Eye (tissue), 1 donor: ENCODE measurements around the gene STK24.

Experiments used
- DNase-seq: peaks from one replicate; pipeline ENCODE4 v3.0.0-alpha.2; 2015

Gene STK24

GRCh38 chr13:98488736-98489135, 88.2 kb downstream of the STK24 start:
- no peak for DNase-seq

DNA sequence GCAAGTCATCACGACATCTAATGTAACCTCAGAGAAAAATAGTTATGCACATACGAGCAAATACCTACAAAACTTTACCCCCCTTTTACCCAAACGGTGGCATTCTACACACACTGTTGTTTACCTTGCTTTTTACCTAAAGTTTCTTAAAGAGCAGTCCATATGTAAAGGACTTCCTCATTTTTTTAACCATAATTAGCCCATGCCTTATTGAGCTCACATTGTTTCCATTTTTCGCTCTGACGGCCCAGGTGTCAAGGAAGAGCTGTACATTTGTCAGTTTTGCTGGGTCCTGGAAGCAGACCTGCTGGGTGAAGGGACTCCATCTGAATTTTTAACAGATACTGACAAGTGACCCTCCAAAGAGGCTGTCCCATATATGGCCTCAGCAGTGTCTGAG, 89.4 kb downstream of the STK24 start:
- no peak for DNase-seq

DNA sequence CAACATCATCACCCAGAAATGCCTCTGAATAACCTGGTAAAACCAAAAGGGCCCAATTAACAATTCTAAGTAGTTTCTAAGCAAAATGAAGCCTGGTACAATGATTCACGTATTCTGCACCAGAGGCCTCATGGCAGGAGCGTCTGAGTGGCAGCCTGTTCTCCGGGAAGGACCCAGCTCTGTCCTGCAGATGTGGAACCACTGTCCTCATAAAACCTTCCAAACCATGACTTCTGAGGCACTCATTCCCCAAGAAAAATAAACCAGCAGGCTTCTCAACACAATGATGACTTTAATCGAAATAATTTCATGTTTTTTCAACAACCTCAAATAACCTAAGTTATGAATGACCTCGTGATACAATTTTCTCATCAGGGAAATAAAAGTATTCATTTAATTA, 89.9 kb downstream of the STK24 start:
- DNase-seq: no peak

DNA sequence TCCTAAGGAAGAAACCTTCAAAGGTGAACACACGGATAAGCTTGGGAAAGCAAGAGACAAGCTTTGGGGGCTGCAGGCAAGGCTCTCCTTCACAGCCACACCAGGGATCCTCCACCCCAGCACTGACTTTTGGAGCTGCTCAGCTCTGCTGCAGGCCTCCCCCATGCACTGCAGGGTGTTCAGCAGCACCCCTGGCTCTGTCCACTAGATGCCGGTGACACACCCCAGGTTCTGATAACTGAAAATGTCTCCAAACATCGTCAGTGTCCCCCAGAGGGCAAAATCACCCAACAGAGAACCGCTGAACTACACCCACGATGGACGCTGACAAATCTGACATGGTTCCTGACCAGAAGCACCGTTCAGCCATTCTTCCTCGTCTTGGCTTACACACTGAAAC, 90.5 kb downstream of the STK24 start:
- no peak for DNase-seq

- no peak for DNase-seq
Measured at GRCh38 chr13:98485561-98485960, 91.3 kb downstream of the STK24 start.

- peak; percentile 74 for DNase-seq
Measured at GRCh38 chr13:98484289-98485219, 92.4 kb downstream of the STK24 start.

DNA sequence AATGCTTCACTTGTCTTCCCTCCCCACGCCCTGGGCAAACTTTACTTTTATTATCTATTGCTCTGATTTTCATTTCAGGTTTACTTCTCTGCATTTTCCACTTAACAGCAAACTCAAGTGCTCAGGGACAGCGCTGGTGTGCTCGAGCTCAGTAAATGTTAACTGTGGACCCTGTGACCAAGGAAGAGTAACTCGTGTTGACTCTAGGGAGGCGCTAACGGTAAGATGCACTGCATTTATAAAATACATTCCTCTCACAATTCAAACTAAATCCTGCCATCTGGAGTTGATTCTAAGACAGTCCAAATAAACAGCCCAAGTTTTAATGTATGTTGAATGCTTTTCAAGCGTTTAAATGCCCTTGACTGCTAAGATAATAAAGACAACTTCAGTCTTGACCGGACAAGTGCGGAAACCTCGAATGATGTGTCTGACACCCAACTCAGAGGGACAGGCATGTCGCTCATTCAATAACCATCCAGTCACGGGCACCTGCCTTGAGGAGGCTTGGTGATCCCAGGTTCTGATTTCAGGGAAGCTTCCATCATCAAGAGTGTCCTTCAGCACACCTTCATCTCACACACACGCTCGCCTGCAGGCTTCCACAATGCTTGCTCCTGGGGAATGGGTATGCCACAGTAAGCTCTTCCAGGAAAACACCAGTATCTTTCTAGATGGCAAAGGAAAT, 93.2 kb downstream of the STK24 start:
- no peak for DNase-seq

- no peak for DNase-seq
Measured at GRCh38 chr13:98482476-98483444, 94.1 kb downstream of the STK24 start.

DNA sequence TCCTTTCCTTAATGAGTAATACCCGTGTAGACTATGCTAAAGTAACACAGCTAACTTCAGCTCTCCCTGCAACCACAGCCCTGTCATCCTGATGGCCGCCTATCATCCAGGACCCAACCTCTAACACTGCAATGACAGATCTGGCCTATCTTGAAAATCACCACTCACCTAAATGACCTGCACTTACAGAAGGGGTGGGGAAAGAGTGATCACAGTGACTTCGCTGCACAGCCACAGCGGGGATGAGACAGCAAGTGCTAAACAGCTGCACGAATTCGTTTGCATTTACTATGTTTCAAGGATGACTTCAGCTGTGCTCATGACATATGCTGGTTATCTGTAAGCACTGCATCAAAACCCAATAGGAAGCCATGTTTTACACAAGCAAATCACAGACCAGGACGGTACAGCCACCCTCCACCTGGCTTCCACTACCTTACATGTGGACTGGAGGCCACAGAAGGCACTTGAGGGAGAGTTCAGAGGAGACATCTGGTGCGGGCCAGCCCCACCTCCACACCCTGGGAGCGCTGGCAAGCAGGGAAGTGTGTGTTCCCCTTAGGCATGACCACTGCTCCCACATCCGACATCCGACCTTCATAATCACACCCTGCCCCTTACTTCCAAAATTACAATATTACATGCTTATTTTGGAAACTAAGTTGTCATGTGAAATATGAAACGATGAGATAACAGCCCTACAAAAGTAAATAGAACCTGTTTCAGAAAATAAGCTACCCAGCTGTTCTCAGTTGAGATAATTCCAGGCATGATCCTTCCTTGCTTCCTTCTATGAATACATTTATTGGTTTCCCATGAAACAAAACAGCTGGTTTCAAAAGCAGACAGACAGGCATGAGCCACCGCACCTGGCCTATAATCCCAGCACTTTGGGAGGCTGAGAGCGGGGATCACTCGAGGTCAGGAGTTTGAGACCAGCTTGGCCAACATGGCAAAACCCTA, 95.7 kb downstream of the STK24 start:
- no peak for DNase-seq

GRCh38 chr13:98479496-98480003, 97.4 kb downstream of the STK24 start:
- DNase-seq: no peak

DNA sequence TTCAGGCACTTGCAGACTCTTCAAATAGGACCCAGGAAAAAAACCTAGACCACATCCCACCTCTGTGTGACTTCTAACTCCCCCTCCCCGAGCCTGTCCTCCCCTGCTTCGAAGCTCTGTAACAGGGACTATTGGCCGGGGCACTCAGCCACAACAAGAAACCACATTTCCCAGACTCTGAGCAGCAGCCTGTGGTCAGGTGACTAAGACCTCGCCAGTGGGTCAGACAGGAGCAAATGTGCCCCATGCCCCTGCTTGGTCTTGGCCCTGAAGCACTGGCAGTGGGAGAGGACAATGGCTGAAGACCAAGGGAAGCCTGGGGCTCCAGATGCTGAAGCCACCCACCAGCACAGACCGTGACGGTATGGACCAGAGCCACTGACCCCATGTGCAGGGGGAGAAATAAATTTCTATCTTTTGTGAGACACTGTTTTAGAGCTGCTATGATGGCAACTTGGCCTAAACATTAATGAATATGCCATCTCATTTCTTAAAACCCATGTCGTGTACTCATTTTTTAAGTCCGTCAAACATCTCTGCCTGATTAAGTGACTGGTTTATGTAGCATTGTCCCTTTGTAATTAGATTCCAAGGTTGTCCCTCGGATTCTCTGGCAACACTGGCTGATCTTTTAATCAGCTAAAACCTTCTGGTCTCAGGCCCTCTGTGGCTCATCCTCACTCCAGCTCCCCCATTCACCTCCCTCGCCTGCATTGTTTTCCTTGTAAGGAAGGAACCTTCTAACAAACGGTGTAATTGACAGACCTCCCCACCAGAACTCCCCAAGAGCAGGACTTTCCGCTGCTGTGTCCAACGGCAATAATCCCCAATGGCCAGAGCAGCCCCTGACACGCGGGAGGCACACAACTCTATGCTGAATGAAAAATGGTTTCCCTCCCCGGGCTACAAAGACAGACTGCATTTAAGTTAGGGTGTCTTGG, 98.4 kb downstream of the STK24 start:
- no peak for DNase-seq

DNA sequence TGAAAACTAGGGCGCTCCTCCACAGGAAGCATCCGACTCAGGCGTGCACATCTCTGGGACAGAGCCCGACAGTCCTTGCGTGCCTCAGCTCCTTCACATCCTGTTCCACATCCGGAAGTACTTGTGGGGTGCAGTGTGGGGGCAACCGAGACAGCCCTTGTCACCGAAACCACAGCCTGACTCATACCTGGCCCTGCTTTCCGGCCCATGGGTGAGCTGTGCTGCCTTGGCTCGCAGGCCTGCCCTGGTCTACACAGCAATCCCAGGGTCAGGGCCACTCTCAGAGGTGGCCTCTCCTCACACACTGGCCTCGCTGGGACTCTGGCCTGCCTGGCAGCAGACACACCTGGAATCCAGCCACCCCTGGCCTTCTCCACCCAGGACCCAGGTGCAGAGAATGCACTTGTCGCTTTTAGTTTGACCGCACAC, 100.4 kb downstream of the STK24 start:
- DNase-seq: no peak

- no peak for DNase-seq
Measured at GRCh38 chr13:98476106-98476505, 100.8 kb downstream of the STK24 start.

DNA sequence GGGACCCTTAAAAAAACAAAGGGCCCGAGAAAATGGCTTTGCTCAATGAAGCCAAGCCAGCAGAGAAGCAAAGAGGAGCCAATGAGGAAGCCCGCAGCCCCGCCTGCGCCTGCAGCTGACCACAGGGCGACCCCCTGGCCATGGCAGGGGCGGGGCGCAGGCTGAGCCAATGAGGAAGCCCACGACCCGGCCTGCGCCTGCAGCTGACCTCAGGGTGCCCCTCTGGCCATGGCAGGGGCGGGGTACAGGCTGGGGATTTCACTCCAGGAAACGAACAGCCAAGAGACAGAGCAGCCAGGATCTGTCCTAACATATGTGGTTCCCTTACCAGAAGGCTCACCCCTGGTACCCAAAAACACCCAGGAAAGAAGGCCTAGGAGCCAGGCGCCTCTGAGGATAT, 101.4 kb downstream of the STK24 start:
- peak; percentile 52 for DNase-seq

GRCh38 chr13:98474761-98475160, 102.1 kb downstream of the STK24 start:
- no peak for DNase-seq

DNA sequence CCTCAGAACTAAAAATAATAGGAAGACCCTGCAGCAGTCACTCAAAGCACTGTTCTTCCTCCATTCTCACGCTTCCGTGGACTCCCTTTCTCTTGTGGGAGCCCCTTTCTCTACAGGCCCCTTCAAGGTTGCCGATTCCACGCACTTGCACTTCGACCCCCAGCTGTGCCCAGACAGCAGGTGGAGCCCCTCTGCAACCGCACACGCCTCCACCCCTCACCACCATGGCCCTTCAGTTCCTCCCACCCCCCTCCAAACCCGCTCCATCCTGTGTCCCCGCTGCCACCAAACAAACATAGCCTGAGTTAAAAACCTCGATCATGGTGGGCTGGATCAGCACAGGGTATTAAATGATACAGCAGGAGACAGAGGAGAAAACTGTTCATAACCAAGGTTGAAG, 102.6 kb downstream of the STK24 start:
- DNase-seq: no peak

GRCh38 chr13:98473788-98474144, 103.1 kb downstream of the STK24 start:
- no peak for DNase-seq

- no peak for DNase-seq
Measured at GRCh38 chr13:98473135-98473787, 103.6 kb downstream of the STK24 start.

DNA sequence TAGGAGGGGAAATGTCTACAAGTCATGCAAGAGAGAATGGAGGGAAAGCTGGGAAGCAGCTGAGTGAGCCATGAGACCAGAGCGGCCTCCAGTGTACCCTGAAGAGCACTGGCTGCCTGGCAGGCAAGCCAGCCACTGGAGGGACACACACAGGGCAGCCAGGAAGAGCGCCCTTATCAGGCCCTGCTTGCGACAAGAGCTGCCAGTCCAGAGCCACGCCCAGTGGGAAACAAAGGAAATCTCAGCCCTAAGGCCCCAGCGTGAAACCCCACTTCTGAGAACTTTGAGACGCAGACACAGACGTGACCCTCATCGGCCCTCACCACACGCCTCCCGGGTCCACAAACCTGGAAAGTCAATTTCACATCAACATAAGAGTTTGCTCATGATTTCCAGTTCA, 105.0 kb downstream of the STK24 start:
- DNase-seq: no peak

DNA sequence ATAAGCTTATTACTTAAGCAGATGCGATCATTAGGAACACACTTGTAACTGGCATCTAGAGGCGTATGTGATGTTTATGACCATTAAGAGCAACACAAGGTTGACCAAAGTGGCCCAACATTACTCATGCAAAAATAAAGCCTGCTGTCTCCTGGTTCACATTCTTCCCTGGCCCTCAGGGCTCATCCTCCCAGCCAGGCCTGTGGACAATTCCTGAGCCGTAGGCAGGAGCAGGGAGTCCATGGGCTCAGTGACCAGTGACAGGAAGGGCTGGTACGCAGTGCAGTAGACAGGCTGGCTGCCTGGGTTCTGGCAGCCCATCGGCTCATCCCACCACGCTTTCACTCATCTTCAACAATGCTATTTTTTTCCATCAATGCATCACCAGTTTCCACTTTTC, 106.0 kb downstream of the STK24 start:
- no peak for DNase-seq
